Activated naive CD4-positive, alpha-beta T cell treated with anti-CD3 and anti-CD28 coated beads, Interleukin-2, amount 50 U/mL, for 16 hours (primary cell): ENCODE results near the gene SUCLG1.
"Not testable (repeated sequence)": the region's sequence is repeated elsewhere in the genome, so short reads cannot be mapped to it uniquely, and the experiment has no call there.

Experiments
- DNase-seq: peaks from one replicate; pipeline ENCODE4 v3.0.0-alpha.2; 2020

The SUCLG1 gene

GRCh38 chr2:84459018-84459943 is at the start of gene SUCLG1:
SUCLG1 (minus strand) TSS chr2:84459280; CDS start chr2:84459269, 11 bp downstream.
- peak; percentile 87 for DNase-seq

- DNase-seq, result no peak
These were observed 39.2 kb upstream of the SUCLG1 start for GRCh38 chr2:84498150-84498799.

- no peak for DNase-seq
These were observed 38.2 kb upstream of the SUCLG1 start for GRCh38 chr2:84497285-84497684.

GRCh38 chr2:84496386-84496785 is 37.3 kb upstream of the SUCLG1 start:
- DNase-seq, result no peak

- peak; percentile 18 for DNase-seq
These were observed 36.6 kb upstream of the SUCLG1 start for GRCh38 chr2:84495539-84496146.

- no peak for DNase-seq
These were observed 35.0 kb upstream of the SUCLG1 start for GRCh38 chr2:84494070-84494469.

- DNase-seq, result no peak
These were observed 34.4 kb upstream of the SUCLG1 start for GRCh38 chr2:84493514-84493913.

- DNase-seq, result no peak
These were observed 33.5 kb upstream of the SUCLG1 start for GRCh38 chr2:84492571-84492970.

GRCh38 chr2:84491741-84492140 is 32.7 kb upstream of the SUCLG1 start:
- DNase-seq, result no peak

GRCh38 chr2:84491256-84491655 is 32.2 kb upstream of the SUCLG1 start:
- no peak for DNase-seq

- no peak for DNase-seq
These were observed 28.4 kb upstream of the SUCLG1 start for GRCh38 chr2:84487298-84487996.

- no peak for DNase-seq
These were observed 27.5 kb upstream of the SUCLG1 start for GRCh38 chr2:84486441-84487115.

- DNase-seq, result no peak
These were observed 24.2 kb upstream of the SUCLG1 start for GRCh38 chr2:84483320-84483719.

GRCh38 chr2:84482603-84483002 is 23.5 kb upstream of the SUCLG1 start:
- DNase-seq, result no peak

- DNase-seq, result peak; percentile 11
These were observed 22.6 kb upstream of the SUCLG1 start for GRCh38 chr2:84481702-84482101.

GRCh38 chr2:84478867-84479266 is 19.8 kb upstream of the SUCLG1 start:
- DNase-seq, result no peak

GRCh38 chr2:84477886-84478285 is 18.8 kb upstream of the SUCLG1 start:
- DNase-seq, result no peak

- no peak for DNase-seq
These were observed 15.1 kb upstream of the SUCLG1 start for GRCh38 chr2:84474176-84474575.

GRCh38 chr2:84472856-84473565 is 13.9 kb upstream of the SUCLG1 start:
- no peak for DNase-seq

GRCh38 chr2:84472423-84472822 is 13.3 kb upstream of the SUCLG1 start:
- DNase-seq, result not testable (repeated sequence)

GRCh38 chr2:84467389-84467788 is 8.3 kb upstream of the SUCLG1 start:
- no peak for DNase-seq

GRCh38 chr2:84461310-84461709 is 2.2 kb upstream of the SUCLG1 start:
- DNase-seq, result no peak
